Measurements from ENCODE around the gene RTN4RL1.

Gene RTN4RL1

DNA sequence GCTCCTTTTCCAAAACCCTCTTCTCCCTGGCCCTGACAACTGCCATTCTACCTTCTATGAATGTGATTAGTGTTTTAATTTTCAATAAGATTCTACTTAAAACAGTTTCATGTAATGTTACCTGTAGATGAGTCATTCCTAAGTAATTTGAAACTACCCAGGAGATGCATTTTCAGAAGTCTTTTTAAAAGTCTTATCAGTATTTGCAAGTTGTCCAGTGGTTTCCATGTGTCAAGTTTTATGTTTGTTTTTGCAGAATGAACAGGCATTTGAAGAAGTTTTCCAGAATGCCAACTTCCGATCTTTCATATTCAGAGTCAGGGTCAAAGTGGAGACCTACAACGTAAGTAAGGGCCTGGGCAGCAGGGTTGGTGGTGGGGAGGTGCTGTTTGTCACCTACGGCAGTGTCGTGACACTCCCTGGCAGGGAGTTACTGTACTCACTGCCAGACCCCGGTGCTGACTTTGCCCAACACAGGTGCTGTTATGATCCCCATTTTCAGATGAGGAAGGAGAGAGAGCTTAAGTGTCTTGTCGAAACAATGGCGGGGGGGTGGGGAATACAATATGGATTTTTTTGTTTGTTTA, 130.3 kb downstream of the RTN4RL1 start:
- no peak overlapping the region for H3K27ac ChIP-seq (ENCODE audit: low read depth, low read length)
- H3K9ac ChIP-seq (ENCODE audit: low read length) = no peak overlapping the region
- H3K27me3 ChIP-seq (ENCODE audit: low read length) = no peaks in the 10 kb centered on the region
- H3K36me3 ChIP-seq (ENCODE audit: low read length) = peaks cover 26% of the 10 kb centered on the region; the same call in 1 of the 2 replicates
- no peak overlapping the region for H3K4me3 ChIP-seq (ENCODE audit: insufficient read depth, low read length, poor library complexity, severe bottlenecking)
- H3F3A ChIP-seq (ENCODE audit: insufficient read depth) = no peaks in the 10 kb centered on the region
- no peaks in the 10 kb centered on the region for H4K20me1 ChIP-seq (ENCODE audit: low read depth, low read length)
- no peak overlapping the region for H3K4me2 ChIP-seq (ENCODE audit: low read depth, low read length, poor library complexity, severe bottlenecking)
- no peaks in the 10 kb centered on the region for H3K9me2 ChIP-seq (replicated peaks; ENCODE audit: insufficient read depth, low read length)
- TF ChIP-seq, protein P1, sequence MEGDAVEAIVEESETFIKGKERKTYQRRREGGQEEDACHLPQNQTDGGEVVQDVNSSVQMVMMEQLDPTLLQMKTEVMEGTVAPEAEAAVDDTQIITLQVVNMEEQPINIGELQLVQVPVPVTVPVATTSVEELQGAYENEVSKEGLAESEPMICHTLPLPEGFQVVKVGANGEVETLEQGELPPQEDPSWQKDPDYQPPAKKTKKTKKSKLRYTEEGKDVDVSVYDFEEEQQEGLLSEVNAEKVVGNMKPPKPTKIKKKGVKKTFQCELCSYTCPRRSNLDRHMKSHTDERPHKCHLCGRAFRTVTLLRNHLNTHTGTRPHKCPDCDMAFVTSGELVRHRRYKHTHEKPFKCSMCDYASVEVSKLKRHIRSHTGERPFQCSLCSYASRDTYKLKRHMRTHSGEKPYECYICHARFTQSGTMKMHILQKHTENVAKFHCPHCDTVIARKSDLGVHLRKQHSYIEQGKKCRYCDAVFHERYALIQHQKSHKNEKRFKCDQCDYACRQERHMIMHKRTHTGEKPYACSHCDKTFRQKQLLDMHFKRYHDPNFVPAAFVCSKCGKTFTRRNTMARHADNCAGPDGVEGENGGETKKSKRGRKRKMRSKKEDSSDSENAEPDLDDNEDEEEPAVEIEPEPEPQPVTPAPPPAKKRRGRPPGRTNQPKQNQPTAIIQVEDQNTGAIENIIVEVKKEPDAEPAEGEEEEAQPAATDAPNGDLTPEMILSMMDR (IDR thresholded peaks at IDR 0.05; ENCODE audit: insufficient read depth, low read length, poor library complexity, severe bottlenecking) = no peak
- TF ChIP-seq EZH2phosphoT487 (conservative IDR thresholded peaks at IDR 0.05; ENCODE audit: low read length) = no peak
- H3K79me2 ChIP-seq (ENCODE audit: insufficient read depth, low read length) = no peaks in the 10 kb centered on the region
- H2AFZ ChIP-seq (ENCODE audit: low read depth, low read length, severe bottlenecking) = no peak overlapping the region
- no peaks in the 10 kb centered on the region for H3K9me3 ChIP-seq (ENCODE audit: insufficient read depth, low read length)

DNA sequence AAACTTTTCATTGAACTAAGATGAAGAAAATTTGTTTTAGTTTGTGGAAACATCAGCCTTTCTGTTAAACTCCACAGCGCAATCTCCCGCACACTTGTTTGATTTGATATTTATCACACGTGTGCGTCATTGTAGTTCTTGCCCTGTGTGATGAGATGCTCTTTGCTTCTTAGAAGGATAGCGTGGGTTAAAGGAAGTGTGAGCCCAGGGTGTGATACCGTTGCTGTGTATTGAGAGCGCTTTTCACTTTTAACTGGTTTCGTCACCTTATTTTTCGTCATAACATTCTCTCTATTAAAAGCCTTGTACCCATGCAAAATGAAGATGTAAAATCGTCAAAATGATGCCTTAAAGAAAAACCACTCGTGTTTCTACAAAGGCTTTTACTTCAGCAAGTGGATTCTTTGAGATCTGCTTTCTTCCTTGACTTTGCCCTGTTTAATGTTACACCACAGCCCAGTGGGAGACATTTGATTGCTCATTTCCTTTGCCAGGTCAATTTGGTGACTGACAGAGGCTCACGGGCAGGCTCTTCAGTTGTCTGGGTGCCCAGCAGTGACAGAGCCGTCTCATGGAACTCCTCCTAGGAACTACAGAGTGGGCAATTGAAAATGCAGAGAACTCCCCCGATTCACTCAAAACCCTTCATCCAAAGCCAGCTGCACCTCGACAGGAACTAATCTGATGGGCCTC, 134.2 kb downstream of the RTN4RL1 start:
- Histone ChIP-seq H3K27ac (ENCODE audit: low read depth, low read length) (no peak overlapping the region), H3K9me3 (ENCODE audit: insufficient read depth, low read length) (no peaks in the 10 kb centered on the region), H3K4me2 (ENCODE audit: low read depth, low read length, poor library complexity, severe bottlenecking) (no peak overlapping the region), H3K79me2 (ENCODE audit: insufficient read depth, low read length) (no peaks in the 10 kb centered on the region), H3K9ac (ENCODE audit: low read length) (no peak overlapping the region), H4K20me1 (ENCODE audit: low read depth, low read length) (no peaks in the 10 kb centered on the region), H2AFZ (ENCODE audit: low read depth, low read length, severe bottlenecking) (no peak overlapping the region), H3K9me2 (replicated peaks; ENCODE audit: insufficient read depth, low read length) (no peaks in the 10 kb centered on the region), H3F3A (ENCODE audit: insufficient read depth) (no peaks in the 10 kb centered on the region), H3K4me3 (ENCODE audit: insufficient read depth, low read length, poor library complexity, severe bottlenecking) (no peak overlapping the region), H3K27me3 (ENCODE audit: low read length) (no peaks in the 10 kb centered on the region), H3K36me3 (ENCODE audit: low read length) (peaks cover 27% of the 10 kb centered on the region; the same call in 1 of the 2 replicates)
- no peak for TF ChIP-seq EZH2phosphoT487 (conservative IDR thresholded peaks at IDR 0.05; ENCODE audit: low read length)
- TF ChIP-seq, protein P1 (IDR thresholded peaks at IDR 0.05; ENCODE audit: insufficient read depth, low read length, poor library complexity, severe bottlenecking) = no peak

DNA sequence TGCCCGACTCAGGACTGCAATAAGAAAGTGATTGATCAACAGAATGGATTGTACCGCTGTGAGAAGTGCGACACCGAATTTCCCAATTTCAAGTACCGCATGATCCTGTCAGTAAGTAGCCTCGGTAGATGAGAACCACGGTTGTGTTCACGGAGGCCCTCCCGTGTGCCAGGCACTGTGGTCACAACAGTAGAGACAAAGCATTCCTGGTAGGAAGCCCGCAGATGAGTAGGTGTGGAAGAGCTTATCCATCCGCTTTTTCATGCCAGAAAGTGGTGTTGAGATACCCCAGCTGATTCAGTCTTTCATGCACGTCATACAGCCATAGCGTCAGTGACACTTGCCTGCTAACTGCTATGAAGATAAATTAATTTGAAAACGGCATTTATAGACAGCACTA, 136.4 kb downstream of the RTN4RL1 start:
- H4K20me1 ChIP-seq (ENCODE audit: low read depth, low read length) = no peaks in the 10 kb centered on the region
- no peaks in the 10 kb centered on the region for H3F3A ChIP-seq (ENCODE audit: insufficient read depth)
- no peaks in the 10 kb centered on the region for H3K9me3 ChIP-seq (ENCODE audit: insufficient read depth, low read length)
- no peaks in the 10 kb centered on the region for H3K79me2 ChIP-seq (ENCODE audit: insufficient read depth, low read length)
- no peak overlapping the region for H3K4me2 ChIP-seq (ENCODE audit: low read depth, low read length, poor library complexity, severe bottlenecking)
- no peak overlapping the region for H3K27ac ChIP-seq (ENCODE audit: low read depth, low read length)
- H2AFZ ChIP-seq (ENCODE audit: low read depth, low read length, severe bottlenecking) = no peak overlapping the region
- TF ChIP-seq, protein P1 (IDR thresholded peaks at IDR 0.05; ENCODE audit: insufficient read depth, low read length, poor library complexity, severe bottlenecking) = no peak
- no peak for TF ChIP-seq EZH2phosphoT487 (conservative IDR thresholded peaks at IDR 0.05; ENCODE audit: low read length)
- no peaks in the 10 kb centered on the region for H3K9me2 ChIP-seq (replicated peaks; ENCODE audit: insufficient read depth, low read length)
- no peaks in the 10 kb centered on the region for H3K27me3 ChIP-seq (ENCODE audit: low read length)
- peaks cover 40% of the 10 kb centered on the region for H3K36me3 ChIP-seq (ENCODE audit: low read length)
- no peak overlapping the region for H3K4me3 ChIP-seq (ENCODE audit: insufficient read depth, low read length, poor library complexity, severe bottlenecking)
- H3K9ac ChIP-seq (ENCODE audit: low read length) = no peak overlapping the region

All from SU-DHL-6 (cell line).